ENCODE data around the gene CIAO2B.

Gene CIAO2B

DNA sequence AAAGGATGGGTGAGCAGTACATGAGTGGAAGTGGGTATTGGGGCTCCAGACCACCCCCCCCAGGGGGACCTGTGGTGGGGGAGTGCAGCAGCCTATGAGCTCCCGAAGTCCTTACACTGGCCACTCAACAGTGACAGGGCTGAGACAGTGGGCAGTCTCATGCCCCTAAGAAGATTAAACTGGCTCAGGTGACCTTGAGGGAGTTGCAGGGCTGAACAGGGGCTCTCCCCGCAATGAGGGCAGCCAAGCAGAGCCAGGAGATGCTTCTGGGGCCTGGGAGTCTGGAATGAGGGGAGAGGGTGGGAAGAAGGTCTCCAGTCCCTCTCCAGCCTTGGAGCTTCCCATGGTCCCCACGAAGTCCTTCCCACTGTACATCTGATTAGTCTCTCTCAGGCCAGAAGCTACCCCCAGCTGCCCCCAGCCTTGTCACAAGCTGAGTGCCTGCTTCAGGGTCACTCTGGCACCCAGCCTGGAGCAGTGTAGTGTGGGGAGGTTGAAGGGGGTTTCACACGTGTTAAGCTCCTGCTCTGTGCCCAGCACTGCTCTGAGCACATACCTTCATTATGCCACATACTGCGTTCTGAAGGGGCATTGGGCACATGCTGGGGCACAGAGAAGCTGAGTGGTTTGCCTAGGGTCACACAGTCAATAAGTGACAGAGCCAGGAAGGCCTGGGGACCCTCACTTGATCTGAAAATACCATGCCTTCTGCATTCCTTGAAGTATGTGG lies 14.5 kb downstream of the CIAO2B start:
- no peak for DNase-seq

DNA sequence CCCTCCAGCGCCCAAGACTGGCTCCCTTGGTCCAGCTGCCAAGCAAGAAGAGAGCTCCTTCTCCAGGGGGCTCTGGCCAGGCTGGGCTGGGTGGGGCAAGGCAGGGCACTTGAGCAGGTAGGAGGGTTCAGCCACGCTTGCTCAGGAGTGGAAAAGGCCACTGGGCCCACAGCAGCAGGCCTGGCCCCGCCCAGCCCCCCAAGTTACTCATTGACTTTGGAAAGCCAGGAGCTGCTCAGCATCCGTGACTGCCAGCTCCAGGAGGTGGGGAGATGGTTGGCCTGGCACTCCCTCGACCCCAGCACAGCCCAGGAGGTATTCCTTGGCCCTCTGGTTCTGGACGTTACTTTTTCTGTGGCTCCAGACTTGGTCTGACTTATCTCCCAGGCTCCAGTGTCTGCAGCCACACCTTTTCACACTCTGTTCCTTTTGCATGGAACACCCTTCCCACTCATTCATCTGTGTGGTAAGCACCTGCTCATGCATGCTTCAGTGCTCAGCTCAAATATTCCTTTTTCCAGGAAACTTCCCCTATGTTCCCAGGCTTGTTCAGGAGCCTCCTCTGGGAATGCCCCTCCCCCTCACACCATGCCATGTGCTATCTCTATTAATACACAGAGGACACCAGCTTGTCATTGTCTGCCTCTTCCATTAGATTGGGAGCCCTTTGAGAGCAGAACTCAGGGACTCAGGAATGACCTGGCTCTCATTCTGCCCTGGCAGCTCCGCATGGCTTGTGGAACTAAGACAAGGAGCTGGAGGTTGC lies 15.2 kb downstream of the CIAO2B start, which contains the start of gene CDH16:
TSS of gene CDH16 (minus strand) at position 83 of the 766 bp plus-strand sequence. CDS start 820 bp downstream, outside the sequence.
- DNase-seq, result no peak

DNA sequence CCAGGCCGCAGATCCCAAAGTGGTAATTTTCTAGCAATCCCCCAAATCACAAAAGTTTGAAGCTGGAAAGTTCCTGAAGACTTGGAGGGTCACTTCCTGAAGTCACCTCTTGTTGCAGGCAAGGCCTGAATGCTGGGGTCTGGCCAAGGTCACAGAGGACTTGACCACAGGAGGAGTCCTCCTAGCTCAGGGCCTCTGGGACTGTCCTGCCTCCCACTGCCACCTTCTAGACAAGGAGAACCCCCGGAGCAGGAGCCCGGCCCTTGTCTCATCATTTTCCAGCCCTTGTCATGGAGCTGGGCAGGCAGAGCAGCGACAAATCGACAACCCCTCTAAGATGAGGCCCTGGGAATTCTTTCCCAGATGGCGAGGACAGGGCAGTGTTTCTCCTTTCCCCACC lies 15.8 kb downstream of the CIAO2B start:
- no peak for DNase-seq

DNA sequence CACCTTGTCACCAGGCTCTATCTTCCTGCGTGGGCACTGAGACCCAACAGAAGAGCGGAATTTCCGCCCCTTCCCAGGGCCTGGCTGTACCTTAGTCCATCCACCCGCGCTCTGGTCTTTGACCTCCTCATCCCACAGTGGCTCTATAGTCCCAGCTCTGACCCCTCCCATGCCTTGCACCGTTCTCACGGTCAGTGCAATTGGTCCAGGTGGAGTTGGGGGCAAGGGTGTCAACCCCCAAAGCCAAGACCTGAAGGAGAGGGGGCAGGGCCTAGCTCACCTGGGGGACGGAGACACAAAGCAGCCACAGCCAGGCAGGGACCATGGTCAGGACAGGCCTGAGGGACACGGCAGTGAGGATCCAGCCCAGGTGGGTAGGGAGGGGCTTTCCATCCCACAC lies 16.5 kb downstream of the CIAO2B start:
- no peak for DNase-seq

DNA sequence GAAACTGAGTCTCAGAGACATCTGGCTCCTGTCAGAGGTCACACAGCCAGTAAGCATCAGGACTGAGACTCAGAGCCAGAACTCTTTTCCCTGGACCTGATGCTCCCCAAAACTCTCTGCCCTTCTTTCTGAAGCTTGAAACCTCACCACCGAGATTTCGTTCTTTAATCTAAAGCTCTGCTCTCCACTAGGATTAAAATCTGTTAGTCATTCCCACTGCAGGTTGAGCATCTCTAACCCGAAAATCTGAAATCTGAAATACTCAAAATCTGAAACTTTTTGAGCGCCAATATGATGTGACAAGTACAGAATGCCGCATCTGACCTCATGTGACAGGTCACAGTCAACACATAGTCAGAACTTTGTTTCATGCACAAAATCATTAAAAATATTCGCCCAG lies 17.7 kb downstream of the CIAO2B start:
- no peak for DNase-seq

DNA sequence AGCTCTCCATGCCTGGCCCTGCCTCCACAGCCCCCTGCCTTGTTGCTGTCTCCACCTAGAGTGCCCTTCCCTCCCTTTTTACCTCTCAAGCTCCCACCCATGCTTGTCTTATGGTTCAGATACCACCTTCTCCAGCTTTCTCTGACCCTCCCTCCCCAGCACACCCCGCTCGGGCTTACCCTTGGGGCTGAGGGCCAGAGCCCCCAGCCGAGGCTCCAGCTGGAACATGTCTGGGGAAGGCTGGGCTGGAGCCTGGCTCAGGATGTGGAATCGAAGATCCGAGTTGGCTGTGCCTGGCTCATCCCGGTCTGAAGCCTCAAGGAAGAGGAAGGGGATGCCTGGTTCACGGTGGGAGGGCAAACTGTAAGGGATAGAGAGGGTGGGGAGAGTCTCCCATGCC lies 19.2 kb downstream of the CIAO2B start:
- no peak for DNase-seq

DNA sequence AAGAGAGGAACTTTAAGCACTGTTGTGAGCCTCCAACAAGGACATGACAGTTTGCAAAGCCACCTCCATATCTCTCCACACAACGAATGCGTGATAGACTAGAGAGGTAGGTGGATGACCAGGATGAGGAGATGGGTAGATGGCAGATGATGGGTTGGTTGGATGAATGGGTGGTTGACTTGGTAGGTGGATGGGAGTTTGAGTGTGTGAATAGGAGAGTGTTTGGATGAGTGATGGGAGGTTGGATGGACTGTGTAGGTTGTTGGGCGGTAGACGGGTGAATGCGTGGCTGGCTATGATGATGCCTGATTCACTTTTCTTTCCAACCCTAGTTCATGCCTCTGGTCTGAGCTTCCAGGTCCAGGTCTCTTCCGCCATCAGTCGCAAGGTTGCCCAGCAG lies 19.7 kb downstream of the CIAO2B start:
- no peak for DNase-seq

DNA sequence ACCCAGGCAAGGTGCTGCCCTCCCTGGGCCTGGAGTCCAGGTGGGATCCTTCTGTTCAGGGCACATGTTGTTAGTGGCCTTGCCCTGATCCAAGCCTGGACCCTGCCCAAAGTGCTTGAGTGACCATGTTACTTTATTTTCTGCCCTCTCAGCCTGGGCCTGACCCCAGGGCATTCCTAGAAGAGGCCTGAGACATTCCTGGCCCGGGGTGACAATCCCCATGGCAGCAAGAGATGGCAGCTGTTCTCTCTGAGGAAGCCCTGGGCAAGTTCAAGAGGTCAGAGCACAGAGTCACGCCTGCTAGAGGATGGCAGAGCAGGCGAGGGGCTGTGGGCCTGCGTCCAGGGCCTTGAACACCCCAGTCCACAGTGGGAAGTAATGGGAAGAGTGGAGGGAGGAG lies 20.5 kb downstream of the CIAO2B start:
- DNase-seq, result no peak

DNA sequence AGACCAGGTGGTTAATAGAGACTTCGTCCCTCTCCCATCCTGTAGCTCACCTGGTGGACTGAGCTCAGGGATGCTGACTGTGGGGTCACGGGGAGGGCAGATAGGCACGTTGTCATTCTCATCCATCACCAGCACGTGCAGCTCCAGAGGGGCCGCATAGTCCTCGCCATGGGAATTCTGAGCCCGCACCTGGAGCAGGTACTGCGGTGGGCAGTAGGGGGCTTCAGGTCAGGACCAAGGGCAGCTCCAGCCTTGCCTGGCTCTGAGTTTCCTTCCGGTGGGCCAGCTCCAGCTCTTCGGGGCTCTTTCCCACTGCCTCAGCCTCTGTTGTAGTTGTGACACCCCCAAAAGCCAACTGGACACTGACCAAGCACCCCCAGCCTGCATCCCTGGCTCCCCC lies 21.1 kb downstream of the CIAO2B start:
- DNase-seq, result no peak

DNA sequence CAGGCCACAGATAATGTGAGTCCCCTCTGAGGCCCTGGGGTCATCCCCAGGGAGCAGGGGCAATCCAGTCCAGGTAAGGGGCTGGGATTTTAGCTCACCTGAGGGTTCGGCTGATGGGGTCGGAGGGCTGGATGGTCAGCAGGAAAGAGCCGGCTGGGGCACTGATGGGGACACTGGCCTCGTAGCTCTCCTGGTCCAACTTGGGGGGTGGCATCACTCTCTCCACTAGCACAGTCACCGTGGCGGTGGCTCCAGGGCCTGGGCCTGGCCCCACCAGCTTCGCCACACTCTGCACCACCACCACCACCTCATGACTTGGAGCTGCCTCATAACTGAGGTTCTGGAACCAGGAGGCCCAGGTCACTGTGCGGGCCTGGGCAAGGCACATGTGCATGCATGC lies 22.4 kb downstream of the CIAO2B start:
- DNase-seq, result no peak

DNA sequence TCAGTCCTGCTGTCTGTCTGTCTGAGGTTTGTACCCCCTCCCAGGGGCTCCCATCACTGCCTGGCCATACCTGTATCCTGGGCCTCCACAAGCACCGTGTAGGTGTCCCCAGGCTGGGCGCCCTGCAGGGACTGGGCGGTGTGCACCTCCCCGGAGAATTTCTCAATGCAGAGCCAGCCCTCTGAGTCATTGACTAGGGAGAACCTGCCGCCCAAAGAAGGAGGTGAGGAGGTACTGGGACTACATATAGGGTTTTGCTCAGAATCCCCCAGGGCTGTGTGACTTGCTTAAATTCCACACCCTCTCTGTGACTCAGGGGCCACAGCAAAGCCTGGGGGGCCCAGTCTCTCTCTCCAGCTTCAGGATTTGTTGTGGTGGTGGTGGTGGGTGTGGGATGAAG lies 23.1 kb downstream of the CIAO2B start:
- no peak for DNase-seq

DNA sequence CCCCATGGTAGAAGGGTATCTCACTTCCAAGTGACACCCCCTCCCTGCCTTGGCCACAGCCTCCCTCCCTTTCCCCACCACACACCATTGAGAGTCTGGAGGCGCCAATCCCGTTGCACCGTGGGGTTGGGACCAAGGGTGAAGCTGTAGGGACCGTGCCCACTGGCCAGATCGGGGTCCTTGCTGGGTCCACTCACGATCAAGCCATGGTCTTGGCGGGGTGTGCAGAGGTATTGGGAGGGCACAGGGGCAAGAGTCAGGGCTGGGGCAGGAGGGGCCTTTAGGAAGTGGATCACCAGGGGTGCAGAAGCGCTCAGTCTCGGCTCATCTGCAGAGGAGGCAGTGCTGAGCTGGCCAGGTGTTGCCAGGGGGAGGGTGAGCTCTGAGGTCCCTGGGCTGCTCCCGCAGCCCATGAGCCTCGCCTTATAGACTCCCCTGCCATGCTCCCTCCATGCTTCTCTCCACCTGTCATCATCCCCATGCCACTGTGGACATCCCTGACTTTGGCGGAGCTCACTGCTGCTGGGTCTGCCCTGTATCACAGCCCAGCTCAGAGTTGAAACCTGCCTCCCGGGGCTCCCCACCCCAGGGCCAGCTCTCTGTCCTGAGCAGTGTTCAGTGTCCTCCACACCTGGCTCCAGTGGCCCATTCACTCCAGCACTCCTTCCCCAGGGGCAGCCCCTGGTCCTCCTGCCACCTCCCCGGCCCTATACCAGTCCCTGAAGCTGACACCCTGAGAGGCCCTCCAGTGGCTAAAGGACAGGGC lies 23.8 kb downstream of the CIAO2B start:
- no peak for DNase-seq

DNA sequence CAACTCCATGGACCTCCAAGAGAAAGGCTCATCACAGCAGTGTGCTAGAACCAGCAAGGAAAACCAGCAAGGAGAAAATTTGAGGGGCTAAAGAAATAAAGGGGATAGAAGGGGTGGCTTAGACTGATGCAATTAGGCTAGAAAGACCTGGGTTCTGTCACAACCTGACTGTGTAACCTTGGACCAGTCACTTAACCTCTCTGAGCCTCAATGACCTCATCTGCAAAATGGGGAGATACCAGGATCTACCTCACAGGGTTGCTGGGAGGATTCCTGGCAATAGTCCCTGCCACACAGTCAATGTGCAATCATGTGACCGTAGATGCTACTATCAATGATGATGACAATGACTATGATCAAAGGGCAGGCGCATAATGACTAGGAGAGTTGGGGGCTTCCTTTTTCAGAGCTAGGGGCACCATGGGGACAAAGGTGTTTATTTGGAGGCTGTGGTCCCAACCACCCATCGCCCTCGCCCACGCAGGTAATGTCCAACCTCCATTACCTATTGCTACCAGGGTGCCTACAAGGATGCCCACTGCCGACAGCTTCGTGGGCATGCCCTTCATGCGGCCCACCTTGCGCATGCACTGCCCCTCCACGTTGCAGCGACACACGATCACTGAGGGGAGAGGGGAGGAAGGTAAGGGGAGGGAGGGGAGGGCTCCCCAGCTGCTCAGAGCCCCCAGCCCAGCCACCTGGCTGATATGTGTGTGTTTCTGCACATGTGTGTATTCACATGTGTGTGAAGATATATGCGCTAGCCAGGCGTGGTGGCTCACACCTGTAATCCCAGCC lies 25.2 kb downstream of the CIAO2B start:
- DNase-seq, result no peak

DNA sequence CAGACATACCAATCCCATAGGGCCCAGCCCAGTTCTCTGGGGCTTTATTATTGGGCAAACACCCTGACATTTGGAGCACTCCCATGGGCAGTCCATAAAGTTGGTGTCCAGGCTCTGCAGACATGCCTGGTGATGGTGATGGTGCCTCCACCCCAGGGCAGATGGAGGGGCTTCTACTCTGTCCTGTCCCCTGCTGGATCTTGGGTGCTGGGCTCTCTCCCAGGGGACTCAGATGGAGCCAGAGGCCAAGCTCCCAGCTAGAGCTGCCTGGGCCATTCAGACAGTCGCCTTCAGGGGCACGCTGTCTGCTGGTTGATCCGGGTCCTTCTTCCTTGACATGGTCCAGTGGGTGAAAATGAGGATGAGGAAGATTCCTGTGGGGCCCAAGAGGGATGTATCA lies 26.1 kb downstream of the CIAO2B start:
- no peak for DNase-seq

DNA sequence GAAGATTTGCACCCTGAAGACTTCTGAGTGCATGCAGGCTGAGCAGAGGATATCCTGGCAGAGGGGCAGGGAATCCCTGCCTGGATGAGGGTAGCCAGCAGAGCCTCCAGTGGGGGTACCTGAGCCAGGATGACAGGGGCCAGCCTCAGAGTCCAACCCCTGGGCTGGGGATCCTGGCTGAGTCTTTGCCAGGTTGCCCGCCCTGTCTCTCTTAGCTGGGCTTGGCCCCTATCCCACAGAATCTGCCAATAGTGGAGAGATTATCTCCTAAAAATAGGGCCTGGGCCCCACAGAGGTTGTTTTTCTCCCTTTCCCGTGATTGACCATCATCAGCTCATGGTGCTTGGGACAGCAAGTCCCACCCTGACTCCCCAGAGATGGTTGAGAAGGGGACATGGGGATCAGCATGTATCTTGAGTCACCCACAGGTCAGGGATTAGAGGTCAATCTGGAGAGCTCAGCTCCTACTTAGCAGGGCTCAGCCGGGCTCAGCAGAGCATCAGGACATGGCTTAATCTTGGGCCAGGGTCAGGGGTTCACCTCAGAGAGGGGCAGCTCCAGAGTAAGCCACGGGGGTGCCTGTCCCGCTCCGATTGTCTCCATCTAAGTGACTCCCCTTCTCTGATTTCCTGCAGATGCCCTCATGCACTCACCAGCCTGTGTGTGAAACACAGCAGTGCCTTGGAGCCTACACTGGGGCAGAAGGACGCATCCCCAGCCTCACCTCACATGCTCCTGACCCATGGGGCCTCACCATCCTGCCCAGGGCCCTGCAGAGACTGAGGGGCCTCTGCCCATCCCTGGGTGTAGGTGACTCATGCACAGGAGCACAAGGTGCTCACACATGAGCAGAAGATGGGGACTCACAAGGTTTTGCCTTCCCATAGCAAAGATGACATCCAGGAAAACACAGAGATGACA lies 27.0 kb downstream of the CIAO2B start:
- DNase-seq, result no peak

DNA sequence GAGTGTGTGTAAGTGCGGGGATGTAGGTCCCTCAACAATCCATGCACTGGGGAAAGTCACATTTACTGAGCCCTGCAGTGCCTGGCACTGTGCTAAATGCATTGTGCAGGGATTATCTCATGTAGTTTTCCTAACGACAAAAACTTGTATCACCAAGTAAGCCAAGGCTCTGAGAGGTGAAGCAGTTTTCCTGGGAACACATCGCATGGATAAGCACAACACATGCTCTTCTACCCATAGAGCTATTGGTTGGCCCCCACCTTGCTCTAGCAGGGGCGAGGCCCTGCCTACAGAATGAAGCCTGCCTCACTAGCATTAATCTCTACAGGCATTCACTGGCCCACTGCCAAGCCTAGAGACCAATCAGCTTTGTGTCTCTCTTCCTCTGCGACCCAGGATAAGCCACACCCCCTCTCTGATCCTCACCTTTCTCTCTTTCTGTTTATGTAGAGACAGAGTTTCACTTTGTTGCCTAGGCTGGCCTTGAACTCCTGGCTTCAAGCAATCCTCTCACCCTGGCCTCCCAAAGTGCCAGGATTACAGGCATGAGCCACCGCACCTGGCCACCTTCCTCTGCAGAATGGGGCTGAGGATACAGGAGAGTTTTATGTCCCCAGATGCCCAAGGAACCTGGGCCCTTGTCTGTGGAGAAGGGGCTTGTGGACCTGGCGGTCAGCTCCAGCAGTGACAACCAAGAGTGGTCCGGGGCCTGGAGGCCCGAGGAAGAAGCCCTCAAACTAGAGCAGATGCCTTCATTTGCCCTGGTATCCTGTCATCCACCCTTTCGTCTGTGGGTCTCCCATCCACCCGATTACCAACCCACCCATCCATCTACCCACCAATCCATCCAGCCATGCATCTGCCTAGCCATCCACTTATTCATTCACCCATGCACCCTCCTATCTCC lies 28.3 kb downstream of the CIAO2B start:
- peak; percentile 58 for DNase-seq

DNA sequence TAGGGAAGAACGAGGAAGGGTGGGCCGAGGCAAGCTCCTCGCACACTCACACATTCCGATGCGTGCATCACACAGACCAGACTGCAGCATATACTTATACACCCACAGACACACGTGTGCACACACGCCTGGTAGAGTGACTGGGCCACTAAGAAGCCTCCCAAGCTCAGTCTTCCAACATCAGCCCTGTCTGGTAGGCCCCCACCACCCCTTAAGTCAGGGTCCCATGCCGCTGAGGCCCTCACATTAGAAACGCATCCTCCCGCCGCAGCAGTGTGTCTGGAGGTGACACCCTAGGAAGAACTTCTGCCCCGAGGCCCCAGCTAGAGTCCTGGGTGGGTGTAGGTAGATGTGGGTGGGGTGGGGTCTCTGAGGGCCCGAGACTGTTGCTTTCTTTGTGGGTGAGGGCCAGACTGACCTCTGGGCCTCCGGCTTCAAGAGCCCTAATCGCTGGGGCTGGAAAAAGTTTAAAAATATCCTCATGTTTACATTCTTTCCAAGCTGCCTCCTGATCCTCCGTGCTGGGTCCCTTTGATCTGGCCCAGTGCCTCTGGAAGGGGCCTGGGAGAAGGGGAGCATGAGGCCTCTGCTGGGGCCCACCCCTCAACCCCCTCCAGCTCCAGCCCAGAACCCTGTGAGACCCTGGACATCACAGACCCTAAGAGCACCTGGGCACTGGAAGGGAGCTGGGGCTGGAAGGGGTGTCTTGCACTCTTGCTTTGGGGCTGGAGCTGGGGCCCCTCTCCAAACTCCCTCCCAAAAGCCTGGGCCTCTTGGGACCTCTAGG lies 29.2 kb downstream of the CIAO2B start:
- DNase-seq, result no peak

DNA sequence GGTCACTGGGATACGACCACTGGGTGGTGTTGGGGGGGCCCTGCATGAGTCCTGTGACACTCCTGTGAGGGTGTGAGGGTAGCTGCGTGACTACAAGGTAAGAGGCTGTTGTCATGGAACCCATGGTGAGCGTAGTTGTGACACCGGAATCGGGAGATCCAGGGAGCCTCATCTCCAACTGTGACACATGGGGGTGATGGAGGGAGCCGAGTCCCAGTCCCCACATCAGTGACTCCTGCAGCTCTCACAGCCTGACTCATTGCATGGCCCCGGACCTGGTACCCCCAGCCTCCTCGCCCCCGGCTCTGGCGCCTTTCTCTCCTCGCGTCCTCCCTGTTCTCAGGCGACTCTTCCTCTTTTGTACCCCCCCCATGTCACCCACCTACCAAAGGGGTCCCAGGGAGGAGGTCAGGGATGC lies 29.8 kb downstream of the CIAO2B start:
- no peak for DNase-seq

DNA sequence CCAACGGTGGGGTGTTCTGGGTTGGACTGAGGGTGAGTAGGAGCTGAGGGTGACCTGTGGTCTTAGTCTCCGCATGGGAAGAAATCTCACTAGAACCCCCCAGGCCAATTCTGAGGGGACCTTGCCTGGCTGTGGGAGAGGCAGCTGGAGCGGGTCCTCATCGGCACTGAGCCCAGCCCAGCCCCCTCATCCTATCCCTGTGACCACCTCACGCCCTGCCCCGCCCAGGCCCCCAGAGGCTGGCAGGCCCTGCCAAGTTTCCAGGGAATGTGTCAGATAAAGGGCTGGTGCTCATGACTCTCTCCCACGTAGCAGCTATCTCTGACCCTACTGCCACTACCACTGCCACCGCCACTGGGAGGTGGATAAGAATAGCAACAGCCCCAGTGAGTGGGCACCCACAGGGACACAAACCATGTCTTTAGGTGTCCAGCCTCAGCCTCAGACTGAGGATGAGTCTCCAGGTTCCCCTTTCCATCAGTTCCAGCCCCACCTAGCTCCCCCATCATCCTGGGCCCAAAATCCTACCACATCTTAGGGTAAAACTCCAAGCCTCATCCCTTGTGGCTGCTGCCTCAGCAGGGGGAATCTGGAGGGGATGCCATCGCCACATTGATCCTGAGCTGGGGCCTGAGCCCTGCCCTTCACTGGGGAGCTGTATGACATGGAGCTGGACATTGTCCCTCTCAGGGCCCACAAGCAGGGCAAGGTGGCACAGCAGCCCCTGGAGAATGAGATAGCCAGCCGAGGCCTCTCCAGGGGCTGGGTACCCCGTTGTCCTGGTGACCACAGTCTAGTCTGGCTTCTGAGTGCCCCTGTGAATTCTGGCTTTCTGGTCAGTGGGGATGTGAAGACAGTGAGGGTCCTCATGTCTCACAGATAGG lies 30.4 kb downstream of the CIAO2B start:
- DNase-seq, result no peak
